22Rv1 (cell line): ENCODE data around the gene SLC39A2.
"Not testable (repeated sequence)": the region's sequence is repeated elsewhere in the genome, so short reads cannot be mapped to it uniquely, and the experiment has no call there.

Experiments
- H3K27ac ChIP-seq: fragments of 450-650 bp; 2 replicates; pipeline ENCODE4 v1.5.1; 2017
- CTCF ChIP-seq: fragments of 450-650 bp; IDR thresholded peaks from 2 replicates; pipeline ENCODE4 v1.5.1; 2017; ENCODE audit warnings: mild to moderate bottlenecking
- ZFX ChIP-seq: fragments of 450-650 bp; IDR thresholded peaks from 2 replicates; pipeline ENCODE4 v1.6.1; 2017; ENCODE audit warnings: antibody characterized with exemption, borderline replicate concordance

SLC39A2 gene

GRCh38 chr14:20998674-20999366 lies at the start of gene SLC39A2:
Gene SLC39A2 (plus strand): TSS chr14:20999293. CDS start chr14:20999447, 154 bp downstream.
- H3K27ac ChIP-seq, result peak within 1 kb of the TSS; percentile 52
- no peak for TF ChIP-seq CTCF
- no peak for TF ChIP-seq ZFX

GRCh38 chr14:20954736-20955537 lies 44.2 kb upstream of the SLC39A2 start, which contains the start of gene RNASE2:
Gene RNASE2 (plus strand): TSS chr14:20955487. CDS start chr14:20955772, 285 bp downstream.
- H3K27ac ChIP-seq, result not testable (repeated sequence)

GRCh38 chr14:20955538-20955873 lies 43.6 kb upstream of the SLC39A2 start:
- not testable (repeated sequence) for H3K27ac ChIP-seq

GRCh38 chr14:20956376-20956976 lies 42.6 kb upstream of the SLC39A2 start:
- no peak for TF ChIP-seq ZFX

GRCh38 chr14:20958946-20959345 lies 40.1 kb upstream of the SLC39A2 start:
- H3K27ac ChIP-seq, result not testable (repeated sequence)

More at GRCh38 chr14:20956376-20956976, 42.6 kb upstream of the SLC39A2 start:
- H3K27ac ChIP-seq, result no peak overlapping the region

- H3K27ac ChIP-seq, result no peak overlapping the region
- no peak for TF ChIP-seq CTCF
- no peak for TF ChIP-seq ZFX
Measured at GRCh38 chr14:20969336-20969735, 29.8 kb upstream of the SLC39A2 start.

GRCh38 chr14:20970647-20970982 lies 28.5 kb upstream of the SLC39A2 start:
- H3K27ac ChIP-seq, result no peak overlapping the region; the same call in 1 of the 2 replicates
- no peak for TF ChIP-seq ZFX

- no peak for TF ChIP-seq ZFX
- peak; percentile 99 for TF ChIP-seq CTCF
- H3K27ac ChIP-seq, result peak overlapping the region; percentile 26; the same call in 1 of the 2 replicates
Measured at GRCh38 chr14:20970983-20971704, 27.9 kb upstream of the SLC39A2 start.

GRCh38 chr14:20971705-20972021 lies 27.4 kb upstream of the SLC39A2 start:
- no peak overlapping the region for H3K27ac ChIP-seq
- TF ChIP-seq ZFX, result no peak
- no peak for TF ChIP-seq CTCF

- no peak overlapping the region for H3K27ac ChIP-seq
- TF ChIP-seq CTCF, result no peak
- no peak for TF ChIP-seq ZFX
Measured at GRCh38 chr14:20973501-20973900, 25.6 kb upstream of the SLC39A2 start.
